GM13976 (cell line): ENCODE measurements around the gene ZNF488.

Source experiments
- DNase-seq: peaks from one replicate; pipeline ENCODE4 v3.0.0; 2012; ENCODE audit warnings: low spot score
- in situ Hi-C: fragments of 300-500 bp; cut with MboI; formaldehyde crosslinking; loops from one replicate; pipeline ENCODE4 v1.12.0; 2022; ENCODE audit warnings: low sequenced_read_pairs, mixed read lengths, inconsistent platforms; ENCODE audit not compliant: unreplicated experiment
- TF ChIP-seq, protein P1 (sequence below): IDR thresholded peaks from 2 replicates; pipeline ENCODE4 v1.5.1; 2012; ENCODE audit warnings: borderline replicate concordance, mild to moderate bottlenecking; ENCODE audit not compliant: insufficient read depth; ENCODE audit errors: extremely low read depth, missing control alignments, control extremely low read depth

ZNF488 gene

DNA sequence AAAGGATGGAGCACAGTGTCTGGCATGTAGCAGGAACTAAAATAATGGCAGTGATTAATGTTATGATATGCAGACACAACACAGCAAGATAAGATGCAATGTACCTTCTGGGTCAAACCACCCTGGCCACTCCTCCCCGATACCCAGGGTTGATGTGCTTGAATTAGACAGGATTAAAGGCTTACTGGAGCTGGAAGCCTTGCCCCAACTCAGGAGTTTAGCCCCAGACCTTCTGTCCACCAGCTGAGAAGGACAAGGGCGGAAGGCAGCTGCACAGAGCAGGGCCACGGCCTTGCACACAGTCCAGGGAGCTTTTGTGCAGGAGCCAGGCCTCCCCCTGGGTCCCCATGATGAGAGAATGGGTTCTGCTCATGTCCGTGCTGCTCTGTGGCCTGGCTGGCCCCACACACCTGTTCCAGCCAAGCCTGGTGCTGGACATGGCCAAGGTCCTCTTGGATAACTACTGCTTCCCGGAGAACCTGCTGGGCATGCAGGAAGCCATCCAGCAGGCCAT lies 35.9 kb downstream of the ZNF488 start, which contains the start of gene RBP3:
Gene RBP3 (plus strand): TSS at position 226 of the 514 bp plus-strand sequence. CDS start 122 bp downstream, at position 348.
- TF ChIP-seq, protein P1, sequence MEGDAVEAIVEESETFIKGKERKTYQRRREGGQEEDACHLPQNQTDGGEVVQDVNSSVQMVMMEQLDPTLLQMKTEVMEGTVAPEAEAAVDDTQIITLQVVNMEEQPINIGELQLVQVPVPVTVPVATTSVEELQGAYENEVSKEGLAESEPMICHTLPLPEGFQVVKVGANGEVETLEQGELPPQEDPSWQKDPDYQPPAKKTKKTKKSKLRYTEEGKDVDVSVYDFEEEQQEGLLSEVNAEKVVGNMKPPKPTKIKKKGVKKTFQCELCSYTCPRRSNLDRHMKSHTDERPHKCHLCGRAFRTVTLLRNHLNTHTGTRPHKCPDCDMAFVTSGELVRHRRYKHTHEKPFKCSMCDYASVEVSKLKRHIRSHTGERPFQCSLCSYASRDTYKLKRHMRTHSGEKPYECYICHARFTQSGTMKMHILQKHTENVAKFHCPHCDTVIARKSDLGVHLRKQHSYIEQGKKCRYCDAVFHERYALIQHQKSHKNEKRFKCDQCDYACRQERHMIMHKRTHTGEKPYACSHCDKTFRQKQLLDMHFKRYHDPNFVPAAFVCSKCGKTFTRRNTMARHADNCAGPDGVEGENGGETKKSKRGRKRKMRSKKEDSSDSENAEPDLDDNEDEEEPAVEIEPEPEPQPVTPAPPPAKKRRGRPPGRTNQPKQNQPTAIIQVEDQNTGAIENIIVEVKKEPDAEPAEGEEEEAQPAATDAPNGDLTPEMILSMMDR = no peak
- in situ Hi-C loops = no loop called here
- DNase-seq = no peak

DNA sequence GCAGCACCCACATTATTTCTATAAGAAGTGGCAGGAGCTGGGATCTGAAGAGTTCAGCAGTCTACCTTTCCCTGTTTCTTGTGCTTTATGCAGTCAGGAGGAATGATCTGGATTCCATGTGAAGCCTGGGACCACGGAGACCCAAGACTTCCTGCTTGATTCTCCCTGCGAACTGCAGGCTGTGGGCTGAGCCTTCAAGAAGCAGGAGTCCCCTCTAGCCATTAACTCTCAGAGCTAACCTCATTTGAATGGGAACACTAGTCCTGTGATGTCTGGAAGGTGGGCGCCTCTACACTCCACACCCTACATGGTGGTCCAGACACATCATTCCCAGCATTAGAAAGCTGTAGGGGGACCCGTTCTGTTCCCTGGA lies 36.8 kb downstream of the ZNF488 start:
- DNase-seq = no peak
- TF ChIP-seq, protein P1 = no peak
- in situ Hi-C loops = no loop called here

DNA sequence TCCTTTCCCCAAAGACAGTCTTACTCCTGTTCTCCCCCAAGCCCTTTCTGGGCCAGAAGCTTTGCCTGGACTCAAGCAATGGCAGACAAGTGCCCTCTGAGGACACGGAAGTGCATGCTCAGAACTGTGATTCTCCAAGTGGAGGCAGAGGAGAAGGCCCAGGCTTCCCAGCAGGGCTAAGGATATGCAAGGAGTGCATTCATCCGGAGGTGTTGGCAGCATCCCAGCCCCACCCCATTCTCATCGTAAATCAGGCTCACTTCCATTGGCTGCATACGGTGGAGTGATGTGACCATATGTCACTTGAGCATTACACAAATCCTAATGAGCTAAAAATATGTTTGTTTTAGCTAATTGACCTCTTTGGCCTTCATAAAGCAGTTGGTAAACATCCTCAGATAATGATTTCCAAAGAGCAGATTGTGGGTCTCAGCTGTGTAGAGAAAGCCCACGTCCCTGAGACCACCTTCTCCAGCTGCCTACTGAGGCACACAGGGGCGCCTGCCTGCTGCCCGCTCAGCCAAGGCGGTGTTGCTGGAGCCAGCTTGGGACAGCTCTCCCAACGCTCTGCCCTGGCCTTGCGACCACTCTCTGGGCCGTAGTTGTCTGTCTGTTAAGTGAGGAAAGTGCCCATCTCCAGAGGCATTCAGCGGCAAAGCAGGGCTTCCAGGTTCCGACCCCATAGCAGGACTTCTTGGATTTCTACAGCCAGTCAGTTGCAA lies 37.4 kb downstream of the ZNF488 start:
- no peak for DNase-seq
- in situ Hi-C loops = no loop called here
- TF ChIP-seq, protein P1 = no peak

DNA sequence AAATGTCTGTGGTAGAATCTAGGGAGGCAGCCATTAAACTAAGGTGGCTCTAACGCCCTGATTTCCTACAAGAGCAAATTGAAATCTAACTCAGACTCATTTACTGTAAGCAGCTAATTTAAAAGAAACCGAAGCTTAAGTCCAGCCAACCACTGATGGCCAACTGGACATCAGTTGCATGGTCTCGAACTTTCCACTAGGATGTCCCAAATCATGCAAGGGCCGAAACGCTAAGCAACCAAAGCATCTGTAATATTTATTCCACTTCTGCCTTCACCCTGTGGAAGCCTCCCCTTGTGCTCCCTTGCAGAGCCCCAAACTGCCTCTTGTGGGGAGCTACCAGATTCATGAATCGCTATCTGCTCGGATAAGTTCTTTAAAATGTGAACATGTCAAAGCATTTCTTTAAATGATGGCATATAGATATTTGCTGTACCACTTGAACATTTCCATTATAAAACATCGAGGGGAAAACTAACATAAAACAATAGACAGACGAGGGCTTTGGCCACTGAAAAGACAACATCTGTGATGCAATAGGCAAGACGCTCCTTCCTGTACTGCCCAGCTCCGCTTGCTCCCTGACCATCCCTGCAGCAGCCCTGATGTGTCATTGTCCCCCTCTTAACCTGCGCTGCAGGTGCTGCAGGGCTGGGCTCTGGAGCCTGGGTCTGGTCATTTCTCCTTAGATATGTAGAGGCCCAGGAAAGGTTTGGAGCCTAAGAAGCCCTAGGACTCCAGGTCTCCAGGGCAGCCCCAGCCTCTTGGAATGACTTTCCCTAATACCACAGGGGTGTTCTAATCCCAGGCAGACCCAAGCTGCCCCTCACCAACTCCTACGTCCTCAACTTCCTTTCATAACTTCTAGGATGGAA lies 38.9 kb downstream of the ZNF488 start:
- in situ Hi-C loops = no loop called here
- DNase-seq = no peak
- TF ChIP-seq, protein P1 = no peak

DNA sequence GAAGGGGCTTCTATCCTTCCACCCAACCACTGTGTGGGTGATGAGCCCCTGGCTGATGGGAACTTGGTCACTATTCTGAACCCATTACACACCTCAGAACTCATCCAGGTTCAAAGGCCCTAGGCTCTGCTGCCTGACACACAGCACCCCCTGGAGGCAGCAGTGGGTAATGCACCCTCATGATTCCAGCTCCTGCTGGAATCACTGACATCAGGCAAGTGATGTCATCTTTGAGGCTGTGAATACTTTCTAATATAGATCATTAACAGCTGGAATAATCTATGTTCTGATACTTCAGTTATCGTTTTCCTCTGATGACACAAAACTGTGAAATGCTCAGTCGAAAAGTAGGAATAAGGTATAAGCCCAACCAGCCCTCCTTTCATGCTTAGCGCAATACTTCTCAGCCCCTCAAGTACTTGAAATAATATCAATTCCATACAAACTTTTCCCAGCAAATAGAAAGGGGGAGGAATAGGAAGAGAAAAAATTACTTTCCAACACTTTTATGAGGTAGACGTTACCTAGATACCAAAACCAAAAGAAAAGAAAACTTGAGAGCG lies 43.4 kb downstream of the ZNF488 start:
- TF ChIP-seq, protein P1 = peak; percentile 94
- in situ Hi-C loops = no loop called here
- DNase-seq = peak; percentile 83
